Duodenal mucosa (tissue), 2 donors: ENCODE data around the gene TOLLIP.
"Not testable (repeated sequence)": the region's sequence is repeated elsewhere in the genome, so short reads cannot be mapped to it uniquely, and the experiment has no call there.

Experiments used
- H3K27ac ChIP-seq: one replicate; pipeline ENCODE4 v1.7.0; 2013; ENCODE audit warnings: low read depth, low read length
- H3K27me3 ChIP-seq, 2 donors: one replicate each; pipeline ENCODE4 v1.7.0; 2013; ENCODE audit warnings: low read length in 2 of 2, control low read depth in 1 of 2; ENCODE audit not compliant: insufficient read depth in 2 of 2, control insufficient read depth in 1 of 2
- H3K36me3 ChIP-seq, 2 donors: one replicate each; pipeline ENCODE4 v1.7.0; 2013; ENCODE audit warnings: low read length in 2 of 2, control low read depth in 1 of 2; ENCODE audit not compliant: insufficient read depth in 2 of 2, control insufficient read depth in 1 of 2
- H3K4me1 ChIP-seq, 2 donors: one replicate each; pipeline ENCODE4 v1.7.0; 2013; ENCODE audit warnings: low read length in 2 of 2, control low read depth in 1 of 2; ENCODE audit not compliant: insufficient read depth in 2 of 2, control insufficient read depth in 1 of 2
- H3K4me3 ChIP-seq, 2 donors: one replicate each; pipeline ENCODE4 v1.7.0; 2013; ENCODE audit warnings: low read length in 2 of 2, low read depth in 1 of 2
- H3K9ac ChIP-seq, 2 donors: one replicate each; pipeline ENCODE4 v1.7.0; 2013; ENCODE audit warnings: low read length in 2 of 2, low read depth in 1 of 2
- H3K9me3 ChIP-seq, 2 donors: one replicate each; pipeline ENCODE4 v1.7.0; 2013; ENCODE audit warnings: low read length in 2 of 2, control low read depth in 1 of 2; ENCODE audit not compliant: control insufficient read depth in 1 of 2

TOLLIP gene

GRCh38 chr11:1246301-1246700 lies 63.1 kb downstream of the TOLLIP start:
- H3K9ac ChIP-seq, H3K27me3 ChIP-seq, H3K27ac ChIP-seq: not testable (repeated sequence)

GRCh38 chr11:1245717-1246116 lies 63.7 kb downstream of the TOLLIP start:
- not testable (repeated sequence) for H3K9me3 ChIP-seq, H3K27me3 ChIP-seq, H3K9ac ChIP-seq, H3K4me3 ChIP-seq, H3K36me3 ChIP-seq, H3K27ac ChIP-seq, H3K4me1 ChIP-seq

More at GRCh38 chr11:1246301-1246700, 63.1 kb downstream of the TOLLIP start:
- not testable (repeated sequence) for H3K4me1 ChIP-seq, H3K4me3 ChIP-seq, H3K9me3 ChIP-seq, H3K36me3 ChIP-seq

GRCh38 chr11:1244557-1244956 lies 64.9 kb downstream of the TOLLIP start:
- H3K27ac ChIP-seq, H3K4me3 ChIP-seq, H3K9ac ChIP-seq, H3K36me3 ChIP-seq, H3K27me3 ChIP-seq, H3K4me1 ChIP-seq, H3K9me3 ChIP-seq: not testable (repeated sequence)

- H3K4me3 ChIP-seq, H3K9me3 ChIP-seq, H3K27ac ChIP-seq, H3K36me3 ChIP-seq, H3K9ac ChIP-seq, H3K27me3 ChIP-seq, H3K4me1 ChIP-seq: not testable (repeated sequence)
These were observed 65.9 kb downstream of the TOLLIP start for GRCh38 chr11:1243521-1243920.

GRCh38 chr11:1242751-1243150 lies 66.7 kb downstream of the TOLLIP start:
- not testable (repeated sequence) for H3K9me3 ChIP-seq, H3K36me3 ChIP-seq, H3K27ac ChIP-seq, H3K4me1 ChIP-seq, H3K9ac ChIP-seq, H3K27me3 ChIP-seq, H3K4me3 ChIP-seq

GRCh38 chr11:1242289-1242688 lies 67.1 kb downstream of the TOLLIP start:
- H3K9ac ChIP-seq = no peak overlapping the region
- no peaks in the 10 kb centered on the region for H3K36me3 ChIP-seq
- H3K27me3 ChIP-seq = no peaks in the 10 kb centered on the region
- H3K4me3 ChIP-seq = no peak overlapping the region
- no peak overlapping the region for H3K27ac ChIP-seq
- H3K9me3 ChIP-seq = no peaks in the 10 kb centered on the region
- H3K4me1 ChIP-seq = no peaks in the 10 kb centered on the region

DNA sequence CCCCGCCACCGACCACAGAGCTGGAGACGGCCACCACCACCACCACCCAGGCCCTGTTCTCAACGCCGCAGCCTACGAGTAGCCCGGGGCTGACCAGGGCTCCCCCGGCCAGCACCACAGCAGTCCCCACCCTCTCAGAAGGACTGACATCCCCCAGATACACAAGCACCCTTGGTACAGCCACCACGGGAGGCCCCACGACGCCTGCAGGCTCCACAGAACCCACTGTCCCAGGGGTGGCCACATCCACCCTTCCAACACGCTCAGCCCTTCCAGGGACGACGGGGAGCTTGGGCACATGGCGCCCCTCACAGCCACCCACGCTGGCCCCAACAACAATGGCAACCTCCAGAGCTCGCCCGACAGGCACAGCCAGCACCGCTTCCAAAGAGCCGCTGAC lies 67.7 kb downstream of the TOLLIP start:
- no peak overlapping the region for H3K4me3 ChIP-seq
- H3K4me1 ChIP-seq = no peaks in the 10 kb centered on the region
- H3K27me3 ChIP-seq = no peaks in the 10 kb centered on the region
- no peak overlapping the region for H3K27ac ChIP-seq
- H3K9me3 ChIP-seq = no peaks in the 10 kb centered on the region
- no peaks in the 10 kb centered on the region for H3K36me3 ChIP-seq
- no peak overlapping the region for H3K9ac ChIP-seq

DNA sequence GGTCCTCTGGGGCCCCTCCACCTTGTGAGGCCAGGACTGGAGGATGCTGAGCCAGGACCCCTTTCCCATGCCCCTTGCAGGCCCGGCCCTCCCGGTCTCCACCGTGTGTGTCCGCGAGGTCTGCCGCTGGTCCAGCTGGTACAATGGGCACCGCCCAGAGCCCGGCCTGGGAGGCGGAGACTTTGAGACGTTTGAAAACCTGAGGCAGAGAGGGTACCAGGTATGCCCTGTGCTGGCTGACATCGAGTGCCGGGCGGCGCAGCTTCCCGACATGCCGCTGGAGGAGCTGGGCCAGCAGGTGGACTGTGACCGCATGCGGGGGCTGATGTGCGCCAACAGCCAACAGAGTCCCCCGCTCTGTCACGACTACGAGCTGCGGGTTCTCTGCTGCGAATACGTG lies 68.7 kb downstream of the TOLLIP start:
- no peak overlapping the region for H3K4me3 ChIP-seq
- no peaks in the 10 kb centered on the region for H3K4me1 ChIP-seq
- H3K9me3 ChIP-seq = no peaks in the 10 kb centered on the region
- H3K36me3 ChIP-seq = no peaks in the 10 kb centered on the region
- H3K27me3 ChIP-seq = no peaks in the 10 kb centered on the region
- H3K9ac ChIP-seq = no peak overlapping the region
- H3K27ac ChIP-seq = no peak overlapping the region

DNA sequence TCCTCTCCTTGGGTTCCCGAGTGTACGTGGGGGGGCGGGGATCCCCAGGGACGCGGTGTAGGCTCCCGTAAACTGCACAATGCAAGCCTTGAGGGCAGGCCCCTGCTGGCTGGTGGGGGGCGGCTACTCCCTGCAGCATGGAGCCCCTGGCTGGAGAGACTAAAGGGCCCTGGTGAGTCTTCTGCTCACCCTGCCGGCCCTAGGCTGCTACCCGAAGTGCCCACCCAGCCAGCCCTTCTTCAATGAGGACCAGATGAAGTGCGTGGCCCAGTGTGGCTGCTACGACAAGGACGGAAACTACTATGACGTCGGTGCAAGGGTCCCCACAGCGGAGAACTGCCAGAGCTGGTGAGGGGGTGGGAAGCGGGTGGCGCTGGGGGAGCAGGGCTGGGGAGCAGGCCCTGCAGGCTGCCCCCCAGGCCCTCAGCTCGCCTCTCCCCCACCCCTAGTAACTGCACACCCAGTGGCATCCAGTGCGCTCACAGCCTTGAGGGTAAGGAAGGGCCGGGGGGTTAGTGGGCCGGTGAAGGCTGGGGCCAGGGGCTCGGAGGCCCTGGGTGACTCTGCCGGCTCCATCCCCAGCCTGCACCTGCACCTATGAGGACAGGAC lies 69.7 kb downstream of the TOLLIP start:
- H3K27ac ChIP-seq = no peak overlapping the region
- H3K9ac ChIP-seq = no peak overlapping the region
- no peaks in the 10 kb centered on the region for H3K36me3 ChIP-seq
- no peaks in the 10 kb centered on the region for H3K27me3 ChIP-seq
- H3K4me3 ChIP-seq = no peak overlapping the region
- H3K4me1 ChIP-seq = no peaks in the 10 kb centered on the region
- no peaks in the 10 kb centered on the region for H3K9me3 ChIP-seq

DNA sequence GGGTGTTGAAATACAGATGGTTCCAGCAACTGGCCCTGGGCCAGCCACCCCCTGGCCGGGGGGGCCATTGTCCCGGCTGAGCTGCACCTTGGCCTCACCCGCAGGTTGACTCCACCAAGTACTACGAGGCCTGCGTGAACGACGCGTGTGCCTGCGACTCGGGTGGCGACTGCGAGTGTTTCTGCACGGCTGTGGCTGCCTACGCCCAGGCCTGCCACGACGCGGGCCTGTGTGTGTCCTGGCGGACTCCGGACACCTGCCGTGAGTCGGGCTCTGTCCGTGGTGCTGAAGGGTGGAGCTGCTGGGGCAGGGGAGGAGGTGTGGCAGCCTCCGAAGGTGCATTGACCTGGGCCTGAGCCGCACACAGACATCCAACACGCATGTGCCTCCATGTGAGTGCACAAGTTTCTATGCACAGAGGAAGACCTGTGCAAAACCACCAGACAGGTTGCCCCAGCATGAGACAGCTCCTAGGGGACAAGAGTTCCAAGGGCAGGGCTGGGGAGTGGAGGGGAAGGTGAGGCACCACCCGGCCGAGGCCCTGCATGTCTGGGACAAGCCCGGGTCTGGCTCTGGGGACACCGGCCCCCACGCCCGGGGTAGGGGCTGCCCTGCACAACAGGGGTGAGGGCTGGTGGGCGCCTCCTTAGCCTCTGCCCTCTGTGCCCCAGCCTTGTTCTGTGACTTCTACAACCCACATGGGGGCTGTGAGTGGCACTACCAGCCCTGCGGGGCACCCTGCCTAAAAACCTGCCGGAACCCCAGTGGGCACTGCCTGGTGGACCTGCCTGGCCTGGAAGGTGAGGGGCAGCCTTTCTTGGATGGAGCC lies 70.5 kb downstream of the TOLLIP start:
- H3K27ac ChIP-seq = no peak overlapping the region

More for the DNA sequence above, 70.5 kb downstream of the TOLLIP start:
- H3K4me1 ChIP-seq = no peaks in the 10 kb centered on the region
- no peaks in the 10 kb centered on the region for H3K27me3 ChIP-seq
- H3K4me3 ChIP-seq = no peak overlapping the region
- H3K9me3 ChIP-seq = no peaks in the 10 kb centered on the region
- no peaks in the 10 kb centered on the region for H3K36me3 ChIP-seq
- no peak overlapping the region for H3K9ac ChIP-seq
